ENCODE data around the gene FN1.

GRCh38 chr2:215369181-215369760 lies 66.6 kb downstream of the FN1 start:
- TF ChIP-seq CTCF (conservative IDR thresholded peaks at IDR 0.05; ENCODE audit: low read length): no peak
- TF ChIP-seq EZH2phosphoT487 (IDR thresholded peaks at IDR 0.05; ENCODE audit: borderline replicate concordance): no peak
